Mucosa of rectum (tissue), 2 donors: ENCODE results near the gene ITPKB.
A peak's percentile ranks its signal among the peaks of the same experiment; 100 is the strongest.

Source experiments
- H3K27ac ChIP-seq, 2 donors: one replicate each; pipeline ENCODE4 v1.7.0; 2013; ENCODE audit warnings: inconsistent platforms in 2 of 2, low read depth in 2 of 2, low read length in 2 of 2
- H3K27me3 ChIP-seq, 2 donors: one replicate each; pipeline ENCODE4 v1.7.0; 2013; ENCODE audit warnings: low read length in 2 of 2; ENCODE audit not compliant: control insufficient read depth in 2 of 2, insufficient read depth in 2 of 2
- H3K36me3 ChIP-seq, 2 donors: one replicate each; pipeline ENCODE4 v1.7.0; 2013; ENCODE audit warnings: low read length in 2 of 2; ENCODE audit not compliant: control insufficient read depth in 2 of 2, insufficient read depth in 2 of 2
- H3K4me1 ChIP-seq, 2 donors: one replicate each; pipeline ENCODE4 v1.7.0; 2013; ENCODE audit warnings: low read length in 2 of 2, mild to moderate bottlenecking in 1 of 2; ENCODE audit not compliant: control insufficient read depth in 2 of 2, insufficient read depth in 2 of 2
- H3K4me3 ChIP-seq, 2 donors: one replicate each; pipeline ENCODE4 v1.7.0; 2013; ENCODE audit warnings: low read length in 2 of 2
- H3K9ac ChIP-seq, 2 donors: one replicate each; pipeline ENCODE4 v1.7.0; 2013; ENCODE audit warnings: low read length in 2 of 2, low read depth in 1 of 2, mild to moderate bottlenecking in 1 of 2
- H3K9me3 ChIP-seq, 2 donors: one replicate each; pipeline ENCODE4 v1.7.0; 2013; ENCODE audit warnings: low read length in 2 of 2; ENCODE audit not compliant: control insufficient read depth in 2 of 2
- donor health status: healthy.
- donor health status: Normal muscosa, but diverticular disease.

Gene ITPKB

GRCh38 chr1:226654668-226655055, 84.4 kb downstream of the ITPKB start:
- Histone ChIP-seq H3K4me1 (peaks cover 32 to 35% of the 10 kb centered on the region in 2 donors), H3K27me3 (no peaks in the 10 kb centered on the region), H3K4me3 (no peak overlapping the region), H3K9ac (no peak overlapping the region), H3K36me3 (no peaks in the 10 kb centered on the region), H3K9me3 (no peaks in the 10 kb centered on the region), H3K27ac (peak overlapping the region; percentile 51 to 74)

DNA sequence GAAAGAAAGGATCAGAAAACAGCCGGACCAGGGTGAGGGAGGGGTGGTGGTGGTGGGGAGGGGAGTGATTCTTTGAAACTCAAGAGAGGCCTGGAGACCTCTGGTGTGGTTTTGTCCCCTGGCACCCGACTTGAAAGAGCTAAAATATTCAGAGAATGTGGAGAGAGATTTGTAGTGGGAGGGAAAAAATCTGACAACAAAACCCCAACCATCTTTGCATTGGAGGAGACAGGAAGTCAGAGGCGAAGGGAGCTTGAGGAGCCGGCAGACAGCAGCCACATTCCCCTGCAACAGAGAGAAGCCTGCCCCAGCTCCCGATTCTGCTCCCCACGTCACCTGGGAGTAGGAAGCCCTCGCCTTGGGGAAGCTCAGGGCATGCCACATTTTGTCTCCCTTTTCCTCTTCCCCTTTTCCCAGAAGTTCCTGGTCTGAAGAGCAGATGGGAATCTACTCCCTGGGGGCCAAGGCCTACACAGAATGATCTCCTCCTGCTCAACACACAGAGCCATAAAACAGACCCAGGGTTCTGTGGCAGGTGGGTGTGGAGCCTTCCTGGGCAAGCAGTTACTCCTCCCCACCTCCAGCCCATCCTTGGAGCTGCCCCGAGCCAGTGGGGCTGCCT, 84.9 kb downstream of the ITPKB start:
- Histone ChIP-seq H3K4me1 (peaks cover 32% of the 10 kb centered on the region in 2 donors), H3K4me3 (no peak overlapping the region), H3K27me3 (no peaks in the 10 kb centered on the region), H3K36me3 (no peaks in the 10 kb centered on the region), H3K27ac (peak overlapping the region; percentile 51 to 74), H3K9me3 (no peaks in the 10 kb centered on the region), H3K9ac (no peak overlapping the region)

GRCh38 chr1:226653311-226653921, 85.7 kb downstream of the ITPKB start:
- Histone ChIP-seq H3K4me3 (no peak overlapping the region), H3K4me1 (peaks cover 30 to 32% of the 10 kb centered on the region in 2 donors), H3K27ac (peak overlapping the region; percentile 9 to 74), H3K27me3 (no peaks in the 10 kb centered on the region), H3K36me3 (peaks cover 1 to 2% of the 10 kb centered on the region in 2 donors), H3K9ac (no peak overlapping the region), H3K9me3 (no peaks in the 10 kb centered on the region)

- Histone ChIP-seq H3K27ac (no peak overlapping the region), H3K9me3 (no peaks in the 10 kb centered on the region), H3K36me3 (peaks cover 8 to 10% of the 10 kb centered on the region in 2 donors), H3K4me1 (peaks cover 27 to 32% of the 10 kb centered on the region in 2 donors), H3K9ac (no peak overlapping the region), H3K27me3 (no peaks in the 10 kb centered on the region), H3K4me3 (no peak overlapping the region)
Measured at GRCh38 chr1:226652613-226653012, 86.5 kb downstream of the ITPKB start.

- peaks cover 24 to 28% of the 10 kb centered on the region in 2 donors for H3K4me1 ChIP-seq
- no peak overlapping the region for H3K9ac ChIP-seq
- H3K4me3 ChIP-seq, result no peak overlapping the region
- H3K27me3 ChIP-seq, result no peaks in the 10 kb centered on the region
- H3K36me3 ChIP-seq, result peaks cover 11 to 18% of the 10 kb centered on the region in 2 donors
- H3K27ac ChIP-seq, result no peak overlapping the region
- H3K9me3 ChIP-seq, result no peaks in the 10 kb centered on the region
Measured at GRCh38 chr1:226651732-226652105, 87.4 kb downstream of the ITPKB start.

DNA sequence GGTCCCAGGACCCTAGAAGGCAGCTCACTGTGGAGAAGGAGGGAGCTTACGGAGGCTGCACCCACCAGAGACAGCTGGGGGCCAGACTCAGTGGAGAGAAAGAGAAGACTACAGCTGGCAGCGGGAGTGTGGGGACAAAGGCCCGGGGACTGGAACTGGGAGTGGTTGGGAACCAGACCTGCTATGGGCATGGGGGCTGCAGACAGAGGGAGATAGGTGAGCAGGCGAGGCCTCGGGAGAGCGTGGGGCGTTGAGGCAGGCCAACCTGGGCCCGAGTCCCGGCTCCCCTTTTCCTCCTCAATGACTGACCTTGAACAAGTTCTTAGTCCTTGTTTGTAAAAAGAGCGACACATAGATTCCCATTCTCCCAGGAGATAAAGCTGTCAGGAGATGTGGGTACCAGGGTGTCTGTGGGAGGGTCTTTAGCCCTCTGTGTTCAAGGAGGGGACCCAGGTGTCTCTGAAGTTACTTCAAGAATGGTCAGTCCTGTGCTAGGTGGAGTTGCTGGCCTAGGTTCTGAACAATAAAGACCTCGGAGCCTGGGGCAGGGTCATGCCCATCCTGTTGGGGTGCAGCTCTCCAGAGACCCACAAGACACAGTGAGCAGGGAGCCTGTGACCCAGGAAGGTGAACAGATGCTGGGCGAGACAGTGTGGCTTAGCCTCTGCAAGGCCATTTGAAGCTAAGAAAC, 87.9 kb downstream of the ITPKB start:
- Histone ChIP-seq H3K27ac (no peak overlapping the region), H3K4me3 (no peak overlapping the region), H3K9me3 (no peaks in the 10 kb centered on the region), H3K27me3 (no peaks in the 10 kb centered on the region), H3K36me3 (peaks cover 11 to 22% of the 10 kb centered on the region in 2 donors), H3K9ac (no peak overlapping the region), H3K4me1 (peaks cover 18 to 23% of the 10 kb centered on the region in 2 donors)

- no peaks in the 10 kb centered on the region for H3K27me3 ChIP-seq
- H3K9me3 ChIP-seq, result no peaks in the 10 kb centered on the region
- H3K36me3 ChIP-seq, result peaks cover 11 to 26% of the 10 kb centered on the region in 2 donors
- peaks cover 13 to 14% of the 10 kb centered on the region in 2 donors for H3K4me1 ChIP-seq
- no peak overlapping the region for H3K9ac ChIP-seq
- H3K4me3 ChIP-seq, result no peak overlapping the region
- no peak overlapping the region for H3K27ac ChIP-seq
Measured at GRCh38 chr1:226650236-226650841, 88.7 kb downstream of the ITPKB start.

DNA sequence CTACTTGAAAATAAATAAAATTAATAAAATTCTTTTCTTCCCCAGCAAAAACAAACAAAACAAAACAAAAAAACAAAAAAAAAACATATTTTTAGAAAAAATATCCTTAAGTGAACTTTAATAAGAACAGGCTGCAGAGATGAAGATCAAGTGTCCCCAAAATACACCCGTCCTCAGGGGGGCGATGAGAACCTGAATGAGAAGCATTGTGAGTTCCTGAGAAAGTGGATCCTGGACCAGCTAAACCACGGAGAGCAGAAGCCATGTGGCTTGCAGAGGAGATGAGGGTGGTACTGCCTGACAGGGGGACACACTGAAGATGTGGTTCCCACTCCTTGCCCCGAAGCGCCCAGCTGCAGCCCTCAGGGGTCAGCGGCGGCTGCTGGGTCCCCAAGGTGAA, 89.3 kb downstream of the ITPKB start:
- no peak overlapping the region for H3K4me3 ChIP-seq
- no peak overlapping the region for H3K9ac ChIP-seq
- H3K27me3 ChIP-seq, result no peaks in the 10 kb centered on the region
- peaks cover 11 to 26% of the 10 kb centered on the region in 2 donors for H3K36me3 ChIP-seq
- H3K4me1 ChIP-seq, result peaks cover 9 to 10% of the 10 kb centered on the region in 2 donors
- H3K9me3 ChIP-seq, result no peaks in the 10 kb centered on the region
- no peak overlapping the region for H3K27ac ChIP-seq

DNA sequence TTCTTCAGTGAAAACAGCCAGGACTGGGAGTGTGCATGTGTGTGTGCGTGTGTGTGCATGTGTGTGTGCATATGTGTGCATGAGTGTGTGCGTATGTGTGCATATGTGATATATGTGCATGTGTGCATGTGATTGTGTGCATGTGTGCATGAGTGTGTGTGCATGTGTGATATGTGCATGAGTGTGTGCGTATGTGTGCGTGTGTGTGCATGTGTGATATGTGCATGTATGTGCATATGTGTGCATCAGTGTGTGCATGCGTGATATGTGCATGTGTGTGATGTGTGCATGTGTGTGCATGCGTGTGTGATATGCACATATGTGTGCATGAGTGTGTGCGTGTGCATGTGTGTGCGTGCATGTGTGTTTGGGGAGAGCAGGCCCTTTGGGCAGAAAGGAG, 89.8 kb downstream of the ITPKB start:
- Histone ChIP-seq H3K9ac (no peak overlapping the region), H3K27ac (no peak overlapping the region), H3K36me3 (peaks cover 11 to 26% of the 10 kb centered on the region in 2 donors)

DNA sequence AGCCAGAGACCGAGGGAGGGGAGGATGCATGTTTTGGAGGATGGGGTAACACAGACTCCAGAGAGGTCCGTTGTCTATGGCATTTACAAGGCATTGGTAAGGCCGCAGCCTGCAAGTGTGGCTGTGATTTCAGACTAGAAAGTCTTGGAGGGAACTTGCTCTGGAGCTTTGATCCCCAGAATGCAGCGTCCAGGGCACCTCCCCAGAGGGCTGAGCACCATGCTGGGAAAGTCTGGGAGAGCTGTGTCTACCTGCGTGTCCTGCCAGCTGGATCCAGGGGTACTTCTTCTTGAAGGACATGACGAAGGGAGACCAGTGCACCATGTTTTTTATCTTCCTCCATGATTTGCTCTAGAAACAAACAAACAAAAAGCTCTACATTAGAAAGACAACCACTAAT, 90.7 kb downstream of the ITPKB start:
- peaks cover 11 to 26% of the 10 kb centered on the region in 2 donors for H3K36me3 ChIP-seq

More for the DNA sequence above, 89.8 kb downstream of the ITPKB start:
- Histone ChIP-seq H3K9me3 (no peaks in the 10 kb centered on the region), H3K27me3 (no peaks in the 10 kb centered on the region), H3K4me3 (no peak overlapping the region), H3K4me1 (peaks cover 5 to 9% of the 10 kb centered on the region in 2 donors)

More for the DNA sequence above, 90.7 kb downstream of the ITPKB start:
- no peaks in the 10 kb centered on the region for H3K27me3 ChIP-seq
- no peak overlapping the region for H3K9ac ChIP-seq
- H3K4me3 ChIP-seq, result no peak overlapping the region
- H3K27ac ChIP-seq, result no peak overlapping the region
- H3K9me3 ChIP-seq, result no peaks in the 10 kb centered on the region
- peaks cover 6 to 12% of the 10 kb centered on the region in 2 donors for H3K4me1 ChIP-seq
